NCI-H1105 (cell line): Measurements from ENCODE around the gene PRKG2.

Experiments
- DNase-seq: peaks from one replicate; lab custom pipeline; 2025; lab: John Stamatoyannopoulos, UW

PRKG2 gene

GRCh38 chr4:81096566-81096965 is 118.5 kb downstream of the PRKG2 start:
- no peak for DNase-seq

- no peak for DNase-seq
Observed at GRCh38 chr4:81095389-81095788, 119.6 kb downstream of the PRKG2 start.

DNA sequence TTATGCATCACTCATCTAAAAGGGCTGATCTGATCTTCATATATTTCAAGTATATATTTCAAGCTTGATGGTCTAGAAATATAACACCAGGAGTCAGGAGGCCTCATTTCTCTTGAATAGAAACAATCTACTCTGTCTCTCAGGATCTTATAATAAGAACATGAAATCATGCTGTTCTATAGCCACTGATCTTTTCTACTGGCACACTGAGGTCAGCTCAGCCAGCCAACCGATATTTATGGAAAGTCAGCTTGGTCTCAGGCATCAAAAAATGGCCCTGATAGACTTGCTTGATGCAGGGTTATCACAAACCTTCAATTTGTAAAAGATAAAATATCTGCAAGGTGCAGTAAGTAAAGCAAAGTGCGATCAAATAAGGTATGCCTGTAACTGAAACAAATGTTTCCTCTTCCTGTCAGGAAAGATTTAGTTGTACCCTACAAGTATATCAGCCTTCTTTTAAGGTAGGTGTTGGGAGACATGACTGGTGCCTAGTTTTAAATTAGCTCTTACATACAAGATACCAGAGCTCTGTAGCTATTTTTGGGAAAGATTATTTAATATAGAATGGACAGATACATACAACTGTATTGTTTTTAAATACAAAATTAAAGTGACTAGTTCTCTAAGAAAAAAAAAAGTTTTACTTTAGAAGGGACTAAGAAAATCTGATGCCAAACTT is 121.2 kb downstream of the PRKG2 start:
- DNase-seq = no peak

DNA sequence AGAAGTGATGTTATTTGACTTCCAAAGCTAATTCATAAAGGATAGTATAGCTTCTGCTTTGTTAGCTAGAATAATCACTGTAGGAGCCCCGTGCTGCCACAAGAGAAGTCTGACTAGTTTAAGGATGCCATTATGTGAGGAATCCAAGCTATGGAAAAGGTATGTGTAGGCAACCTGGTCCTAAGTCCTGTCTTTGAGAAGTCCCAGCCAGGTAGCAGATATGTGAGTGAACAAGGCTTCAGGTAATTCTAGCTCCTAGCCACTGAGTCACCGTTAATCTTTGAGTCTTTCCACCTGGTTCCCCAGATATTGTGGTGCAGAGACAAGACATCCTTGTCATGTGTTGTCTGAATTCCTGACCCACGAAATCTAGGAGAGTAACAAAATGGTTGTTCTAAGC is 129.0 kb downstream of the PRKG2 start:
- DNase-seq = no peak

DNA sequence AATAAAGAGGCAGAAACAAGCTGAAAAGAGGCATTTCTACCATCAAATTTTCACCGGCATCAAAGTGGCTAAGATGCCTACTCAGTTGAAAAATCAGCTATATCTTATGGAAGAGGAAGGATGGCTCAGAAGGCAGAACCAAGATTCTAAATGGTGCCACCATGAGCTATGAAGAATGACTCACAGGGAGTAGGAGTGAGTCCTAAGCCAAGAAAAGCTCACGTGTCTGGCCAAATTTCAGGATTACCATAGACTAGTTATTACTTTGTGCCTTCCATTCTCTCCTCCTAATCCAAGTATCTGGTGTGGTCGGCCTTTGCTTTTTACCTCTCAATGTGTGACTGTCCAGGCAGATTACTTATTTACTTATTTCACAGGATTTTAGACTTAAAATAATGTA is 129.7 kb downstream of the PRKG2 start:
- no peak for DNase-seq

GRCh38 chr4:81084634-81085033 is 130.4 kb downstream of the PRKG2 start:
- DNase-seq = no peak

GRCh38 chr4:81084029-81084428 is 131.0 kb downstream of the PRKG2 start:
- DNase-seq = no peak

GRCh38 chr4:81081156-81081555 is 133.9 kb downstream of the PRKG2 start:
- no peak for DNase-seq

DNA sequence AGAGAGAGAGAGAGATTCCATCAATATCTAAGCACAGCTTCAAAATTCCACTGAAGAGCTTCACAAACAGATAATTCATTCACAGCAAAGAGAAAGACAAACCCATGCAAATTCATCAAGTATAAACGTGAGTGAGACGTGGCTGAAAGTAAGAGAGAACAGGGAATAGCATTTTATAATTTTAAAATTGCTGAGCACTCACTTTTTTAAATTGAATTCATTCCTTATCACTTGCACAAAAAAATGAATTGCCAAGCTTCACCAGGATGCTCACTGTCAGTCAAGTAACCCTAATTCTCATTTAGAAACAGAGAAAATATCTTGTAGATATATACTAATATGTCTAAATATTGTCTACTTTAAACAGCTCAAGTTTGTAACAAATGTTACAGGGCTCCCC is 144.0 kb downstream of the PRKG2 start:
- no peak for DNase-seq

GRCh38 chr4:81069706-81070331 is 145.2 kb downstream of the PRKG2 start:
- DNase-seq = peak; percentile 69

- no peak for DNase-seq
Observed at GRCh38 chr4:81065446-81065845, 149.6 kb downstream of the PRKG2 start.

GRCh38 chr4:81062001-81062400 is 153.0 kb downstream of the PRKG2 start:
- DNase-seq = no peak

- DNase-seq = no peak
Observed at GRCh38 chr4:81061344-81061730, 153.7 kb downstream of the PRKG2 start.

- DNase-seq = no peak
Observed at GRCh38 chr4:81060587-81061343, 154.3 kb downstream of the PRKG2 start.

DNA sequence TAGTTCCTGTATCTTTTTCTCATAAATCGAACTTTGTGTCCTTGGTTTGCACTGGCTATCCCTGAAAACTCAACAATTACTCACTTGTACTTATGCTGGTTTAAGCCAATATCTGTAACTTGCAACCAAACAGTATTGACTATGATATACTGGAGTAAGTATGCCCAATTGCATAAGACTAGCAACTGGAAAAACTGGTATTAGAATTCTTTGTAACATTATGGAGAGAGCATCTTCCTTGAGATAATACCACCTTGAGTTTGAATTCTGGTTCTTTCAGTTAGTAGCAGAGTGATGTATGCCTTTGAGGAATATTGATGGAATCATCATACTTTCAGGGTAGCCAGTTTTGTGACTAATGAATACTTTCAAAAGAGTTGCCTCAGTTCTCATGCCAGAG is 156.4 kb downstream of the PRKG2 start:
- no peak for DNase-seq

DNA sequence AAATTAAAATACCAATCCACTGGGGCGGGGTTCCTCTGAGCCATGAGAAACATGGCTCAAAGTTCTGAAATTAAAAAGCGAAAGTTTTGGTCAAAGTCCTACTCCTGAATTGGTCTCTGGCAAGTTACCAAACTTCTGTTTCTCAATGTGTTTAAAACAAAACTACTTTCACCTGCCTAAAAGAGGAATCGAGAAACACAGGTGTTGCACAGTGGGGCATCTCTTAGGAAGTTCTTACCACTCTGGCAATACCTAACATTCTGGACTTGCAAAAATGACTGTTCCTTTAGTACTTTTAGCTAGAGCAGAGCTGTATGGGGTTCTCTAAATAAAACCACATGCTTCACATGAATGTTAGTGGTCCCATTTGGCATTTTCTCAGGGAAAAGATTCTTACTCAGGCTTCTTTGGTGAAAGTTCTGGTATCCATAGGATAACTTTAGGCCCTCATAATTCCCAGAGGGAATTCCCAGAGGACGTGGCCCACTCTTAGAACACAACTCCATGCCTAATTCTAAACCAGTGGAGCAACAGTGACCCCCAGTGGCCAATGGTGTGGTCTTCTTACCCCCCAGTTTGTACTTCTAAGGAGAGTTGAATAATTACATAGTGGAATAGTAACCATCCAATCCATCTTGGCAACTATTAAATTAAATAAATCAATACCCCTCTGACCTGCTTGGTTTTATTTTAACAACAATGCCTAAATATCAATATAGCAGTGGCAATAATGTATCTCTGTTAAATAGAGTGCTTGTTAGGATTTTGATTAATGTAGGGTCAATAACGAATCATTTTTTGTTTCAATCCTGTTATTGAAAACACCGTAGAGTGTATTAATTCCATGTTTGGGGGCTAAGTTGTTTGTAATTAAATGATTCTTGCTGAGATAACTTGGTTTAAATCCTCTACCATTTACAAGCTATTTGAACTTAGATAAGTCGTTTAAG is 162.6 kb downstream of the PRKG2 start:
- DNase-seq = peak; percentile 12

- DNase-seq = no peak
Observed at GRCh38 chr4:81049907-81050306, 165.1 kb downstream of the PRKG2 start.

DNA sequence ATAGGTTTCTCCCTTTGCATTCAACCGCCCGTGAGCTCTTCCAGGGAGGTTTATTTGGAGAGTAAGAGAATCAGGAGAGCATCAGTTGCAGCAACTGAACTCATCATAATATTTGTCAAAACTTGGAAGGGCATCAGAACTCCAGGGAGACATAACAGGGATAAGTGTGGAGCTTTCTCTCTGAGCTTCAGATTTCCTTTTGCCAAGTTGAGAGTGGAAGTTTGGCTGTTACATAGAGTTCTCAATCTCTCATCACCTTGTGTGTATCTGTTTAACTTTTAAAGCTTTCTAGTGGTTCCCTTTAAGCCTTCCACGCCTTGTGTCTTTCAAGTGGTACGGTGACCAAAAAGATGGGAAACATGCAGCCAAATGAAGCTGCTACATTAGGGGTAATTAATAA is 165.7 kb downstream of the PRKG2 start:
- no peak for DNase-seq

- DNase-seq = no peak
Observed at GRCh38 chr4:81042578-81043365, 172.2 kb downstream of the PRKG2 start.

DNA sequence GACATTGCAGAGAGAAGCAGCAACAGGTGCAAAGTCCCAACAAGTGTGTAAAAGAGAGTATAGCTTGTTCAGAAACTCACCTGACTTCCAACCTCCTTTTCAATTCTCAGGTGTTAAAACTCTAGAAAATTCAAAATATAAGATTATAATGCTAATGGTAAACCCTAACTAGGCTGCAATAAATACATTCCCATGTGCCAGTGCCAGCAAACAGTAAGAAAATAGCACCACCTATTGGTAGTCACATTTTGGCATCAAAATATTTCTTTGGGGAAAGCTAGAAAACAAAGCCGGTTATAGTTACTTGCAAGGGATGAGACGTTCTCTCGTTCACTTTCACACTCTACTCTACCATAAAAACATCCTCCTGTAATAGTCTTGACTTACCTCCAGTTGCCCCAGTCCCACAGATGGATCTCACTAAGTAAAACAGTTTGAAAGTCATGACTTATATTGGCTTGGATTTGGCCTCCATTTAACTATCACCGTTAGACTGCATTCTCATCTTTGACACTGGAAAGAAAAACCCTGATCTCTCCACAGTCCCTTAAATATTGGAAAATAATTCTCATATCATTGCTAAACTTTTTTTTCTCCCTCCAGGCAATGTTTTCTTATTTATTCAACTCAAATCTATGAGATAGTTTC is 174.9 kb downstream of the PRKG2 start:
- DNase-seq = no peak
